ENCODE results near the gene CCDC63.

Gene CCDC63

GRCh38 chr12:110836291-110836690 is 10.5 kb upstream of the CCDC63 start:
- no peak for DNase-seq (ENCODE audit: low read depth)
- no peak overlapping the region for H3K4me3 ChIP-seq (ENCODE audit: low read depth, low read length)
- no peak for TF ChIP-seq CTCF (IDR thresholded peaks at IDR 0.05; ENCODE audit: control insufficient read depth, extremely low read depth, insufficient read depth)

- DNase-seq (ENCODE audit: low read depth): no peak
- no peak overlapping the region for H3K4me3 ChIP-seq (ENCODE audit: low read depth, low read length)
- no peak for TF ChIP-seq CTCF (IDR thresholded peaks at IDR 0.05; ENCODE audit: control insufficient read depth, extremely low read depth, insufficient read depth)
These were observed 5.8 kb upstream of the CCDC63 start for GRCh38 chr12:110841007-110841406.

- DNase-seq (ENCODE audit: low read depth): no peak
- no peak overlapping the region for H3K4me3 ChIP-seq (ENCODE audit: low read depth, low read length)
- TF ChIP-seq CTCF (IDR thresholded peaks at IDR 0.05; ENCODE audit: control insufficient read depth, extremely low read depth, insufficient read depth): no peak
These were observed 2.7 kb upstream of the CCDC63 start for GRCh38 chr12:110844131-110844530.

- DNase-seq (ENCODE audit: low read depth): no peak
- no peak overlapping the region for H3K4me3 ChIP-seq (ENCODE audit: low read depth, low read length)
- no peak for TF ChIP-seq CTCF (IDR thresholded peaks at IDR 0.05; ENCODE audit: control insufficient read depth, extremely low read depth, insufficient read depth)
These were observed 2.0 kb upstream of the CCDC63 start for GRCh38 chr12:110844551-110845338.

- H3K4me3 ChIP-seq (ENCODE audit: low read depth, low read length): no peak overlapping the region
- DNase-seq (ENCODE audit: low read depth): no peak
- no peak for TF ChIP-seq CTCF (IDR thresholded peaks at IDR 0.05; ENCODE audit: control insufficient read depth, extremely low read depth, insufficient read depth)
These were observed 1.5 kb upstream of the CCDC63 start for GRCh38 chr12:110845339-110845682.

GRCh38 chr12:110848314-110848923 is 1.6 kb downstream of the CCDC63 start:
- DNase-seq (ENCODE audit: low read depth): no peak
- TF ChIP-seq CTCF (IDR thresholded peaks at IDR 0.05; ENCODE audit: control insufficient read depth, extremely low read depth, insufficient read depth): no peak
- no peak overlapping the region for H3K4me3 ChIP-seq (ENCODE audit: low read depth, low read length)

GRCh38 chr12:110849221-110849620 is 2.4 kb downstream of the CCDC63 start:
- DNase-seq (ENCODE audit: low read depth): no peak
- TF ChIP-seq CTCF (IDR thresholded peaks at IDR 0.05; ENCODE audit: control insufficient read depth, extremely low read depth, insufficient read depth): no peak
- H3K4me3 ChIP-seq (ENCODE audit: low read depth, low read length): no peak overlapping the region

Data from LNCaP clone FGC (cell line).